Measurements from ENCODE around the gene MRPS11. TPM values are rescaled to one million over a fixed set of nuclear protein-coding genes. Genes with fewer than 3 reads are reported as not detected.

The MRPS11 gene
- total RNA-seq, 1 experiment from 2014 or later, result 48.4 TPM

- TF ChIP-seq CTCF (IDR thresholded peaks at IDR 0.05; ENCODE audit: insufficient read depth in 1 of 2, low read depth in 1 of 2, low read length in 1 of 2, severe bottlenecking in 1 of 2, unreplicated experiment in 1 of 2), result no peak
- Mint-ChIP-seq H3K9me3 (ENCODE audit: unreplicated experiment) (no peaks in the 10 kb centered on the region), H3K36me3 (ENCODE audit: insufficient read depth, unreplicated experiment) (no peaks in the 10 kb centered on the region), H3K4me1 (ENCODE audit: low read depth, unreplicated experiment) (no peaks in the 10 kb centered on the region), H3K27ac (ENCODE audit: unreplicated experiment) (no peak overlapping the region), H3K4me3 (ENCODE audit: unreplicated experiment) (no peak overlapping the region), H3K27me3 (ENCODE audit: insufficient read depth, unreplicated experiment) (peaks cover 26% of the 10 kb centered on the region)
- ChIA-PET POLR2A (no interaction called here), CTCF (interaction anchor here (1.1 kb wide), 1 partner anchor 120 kb away, joined by 3 read pairs; no protein-coding TSS in a partner anchor)
- Histone ChIP-seq H3K4me3 (ENCODE audit: low read depth, low read length) (no peak overlapping the region), H3K27me3 (replicated peaks; ENCODE audit: control insufficient read depth, insufficient read depth, low read length) (no peaks in the 10 kb centered on the region), H3K4me1 (no peaks in the 10 kb centered on the region), H3K36me3 (ENCODE audit: control insufficient read depth, insufficient read depth, low read length) (no peaks in the 10 kb centered on the region), H3K9me3 (no peaks in the 10 kb centered on the region)
- intact Hi-C loops (cut with micrococcal nuclease; ENCODE audit: unreplicated experiment), result no loop called here
- no TSS peak for BruUV-seq (replicated peaks)
- no peak for DNase-seq
These were observed 41.2 kb upstream of the MRPS11 start for GRCh38 chr15:88426304-88426703.

- Mint-ChIP-seq H3K27ac (ENCODE audit: unreplicated experiment) (no peak overlapping the region), H3K4me1 (ENCODE audit: low read depth, unreplicated experiment) (no peaks in the 10 kb centered on the region), H3K4me3 (ENCODE audit: unreplicated experiment) (no peak overlapping the region), H3K27me3 (ENCODE audit: insufficient read depth, unreplicated experiment) (peaks cover 26% of the 10 kb centered on the region), H3K9me3 (ENCODE audit: unreplicated experiment) (no peaks in the 10 kb centered on the region), H3K36me3 (ENCODE audit: insufficient read depth, unreplicated experiment) (no peaks in the 10 kb centered on the region)
- Histone ChIP-seq H3K27me3 (replicated peaks; ENCODE audit: control insufficient read depth, insufficient read depth, low read length) (no peaks in the 10 kb centered on the region), H3K4me1 (no peaks in the 10 kb centered on the region), H3K9me3 (no peaks in the 10 kb centered on the region), H3K4me3 (ENCODE audit: low read depth, low read length) (no peak overlapping the region), H3K36me3 (ENCODE audit: control insufficient read depth, insufficient read depth, low read length) (no peaks in the 10 kb centered on the region)
- ChIA-PET CTCF (no interaction called here), POLR2A (no interaction called here)
- intact Hi-C loops (cut with micrococcal nuclease; ENCODE audit: unreplicated experiment), result no loop called here
- BruUV-seq (replicated peaks), result no TSS peak
- no peak for DNase-seq
- no peak for TF ChIP-seq CTCF (IDR thresholded peaks at IDR 0.05; ENCODE audit: insufficient read depth in 1 of 2, low read depth in 1 of 2, low read length in 1 of 2, severe bottlenecking in 1 of 2, unreplicated experiment in 1 of 2)
These were observed 39.5 kb upstream of the MRPS11 start for GRCh38 chr15:88428053-88428452.

- Histone ChIP-seq H3K9me3 (no peaks in the 10 kb centered on the region), H3K36me3 (ENCODE audit: control insufficient read depth, insufficient read depth, low read length) (no peaks in the 10 kb centered on the region), H3K4me3 (ENCODE audit: low read depth, low read length) (no peak overlapping the region), H3K27me3 (replicated peaks; ENCODE audit: control insufficient read depth, insufficient read depth, low read length) (no peaks in the 10 kb centered on the region), H3K4me1 (no peaks in the 10 kb centered on the region)
- no peaks in the 10 kb centered on the region for H3K36me3 Mint-ChIP-seq (ENCODE audit: insufficient read depth, unreplicated experiment)
- no peaks in the 10 kb centered on the region for H3K9me3 Mint-ChIP-seq (ENCODE audit: unreplicated experiment)
- H3K27ac Mint-ChIP-seq (ENCODE audit: unreplicated experiment), result no peak overlapping the region
- POLR2A ChIA-PET, result no interaction called here
- H3K27me3 Mint-ChIP-seq (ENCODE audit: insufficient read depth, unreplicated experiment), result peaks cover 29% of the 10 kb centered on the region
- intact Hi-C loops (cut with micrococcal nuclease; ENCODE audit: unreplicated experiment), result no loop called here
- no peaks in the 10 kb centered on the region for H3K4me1 Mint-ChIP-seq (ENCODE audit: low read depth, unreplicated experiment)
- no peak overlapping the region for H3K4me3 Mint-ChIP-seq (ENCODE audit: unreplicated experiment)
- no peak for DNase-seq
- no TSS peak for BruUV-seq (replicated peaks)
- CTCF ChIA-PET, result no interaction called here
- no peak for TF ChIP-seq CTCF (IDR thresholded peaks at IDR 0.05; ENCODE audit: insufficient read depth in 1 of 2, low read depth in 1 of 2, low read length in 1 of 2, severe bottlenecking in 1 of 2, unreplicated experiment in 1 of 2)
These were observed 38.5 kb upstream of the MRPS11 start for GRCh38 chr15:88428805-88429605.

Measured in Caco-2 (cell line).